Measurements from ENCODE around the gene TBC1D4.

DNA sequence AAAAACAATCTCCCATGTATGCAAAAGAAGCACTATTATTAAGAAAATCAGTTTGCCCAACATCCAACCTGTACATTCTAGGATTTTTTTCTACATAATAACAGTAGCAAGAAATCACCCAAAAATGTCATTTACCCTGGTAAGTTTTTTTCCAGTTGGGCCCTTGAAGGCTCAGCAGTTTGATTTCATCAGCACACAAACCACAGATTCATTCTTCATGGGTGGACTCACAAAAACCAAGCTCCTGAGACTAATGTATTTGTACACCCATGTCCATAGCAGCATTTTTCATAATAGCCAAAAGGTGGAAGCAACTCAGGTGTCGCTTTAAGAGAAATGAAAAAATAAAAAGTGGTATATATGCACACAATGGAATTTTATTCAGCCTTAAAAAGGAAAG is 210.1 kb downstream of the TBC1D4 start:
- TF ChIP-seq, protein P1, sequence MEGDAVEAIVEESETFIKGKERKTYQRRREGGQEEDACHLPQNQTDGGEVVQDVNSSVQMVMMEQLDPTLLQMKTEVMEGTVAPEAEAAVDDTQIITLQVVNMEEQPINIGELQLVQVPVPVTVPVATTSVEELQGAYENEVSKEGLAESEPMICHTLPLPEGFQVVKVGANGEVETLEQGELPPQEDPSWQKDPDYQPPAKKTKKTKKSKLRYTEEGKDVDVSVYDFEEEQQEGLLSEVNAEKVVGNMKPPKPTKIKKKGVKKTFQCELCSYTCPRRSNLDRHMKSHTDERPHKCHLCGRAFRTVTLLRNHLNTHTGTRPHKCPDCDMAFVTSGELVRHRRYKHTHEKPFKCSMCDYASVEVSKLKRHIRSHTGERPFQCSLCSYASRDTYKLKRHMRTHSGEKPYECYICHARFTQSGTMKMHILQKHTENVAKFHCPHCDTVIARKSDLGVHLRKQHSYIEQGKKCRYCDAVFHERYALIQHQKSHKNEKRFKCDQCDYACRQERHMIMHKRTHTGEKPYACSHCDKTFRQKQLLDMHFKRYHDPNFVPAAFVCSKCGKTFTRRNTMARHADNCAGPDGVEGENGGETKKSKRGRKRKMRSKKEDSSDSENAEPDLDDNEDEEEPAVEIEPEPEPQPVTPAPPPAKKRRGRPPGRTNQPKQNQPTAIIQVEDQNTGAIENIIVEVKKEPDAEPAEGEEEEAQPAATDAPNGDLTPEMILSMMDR (IDR thresholded peaks at IDR 0.05) = no peak
- TF ChIP-seq POLR2A (IDR thresholded peaks at IDR 0.05) (no peak), POLR2AphosphoS5 (IDR thresholded peaks at IDR 0.05) (no peak)

All from prostate gland (tissue), 2 donors.